Fibroblast of lung (primary cell): Measurements from ENCODE around the gene VASN. TPM values are rescaled to one million over a fixed set of nuclear protein-coding genes. Genes with fewer than 3 reads are reported as not detected.

Experiments used
- DNase-seq, 2 donors: peaks; one replicate each; pipeline versions ENCODE4 v3.0.0 to v3.0.0-alpha.2; 2010; ENCODE audit warnings: low read depth in 2 of 2
- H2AFZ ChIP-seq: 2 replicates; pipeline ENCODE4 v1.5.1; 2012; ENCODE audit warnings: low read length, control low read depth, inconsistent platforms
- H3K27ac ChIP-seq: 2 replicates; pipeline ENCODE4 v1.5.1; 2011; ENCODE audit warnings: low read length, control low read depth; ENCODE audit not compliant: insufficient read depth
- H3K27me3 ChIP-seq: 2 replicates; pipeline ENCODE4 v1.5.1; 2011; ENCODE audit warnings: mild to moderate bottlenecking, low read length; ENCODE audit not compliant: control insufficient read depth, insufficient read depth
- H3K36me3 ChIP-seq: 2 replicates; pipeline ENCODE4 v1.5.1; 2011; ENCODE audit warnings: low read length; ENCODE audit not compliant: control insufficient read depth, insufficient read depth
- H3K4me1 ChIP-seq: 2 replicates; pipeline ENCODE4 v1.5.1; 2011; ENCODE audit warnings: low read length; ENCODE audit not compliant: control insufficient read depth, insufficient read depth; ENCODE audit errors: extremely low read depth
- H3K4me2 ChIP-seq: 2 replicates; pipeline ENCODE4 v1.5.1; 2011; ENCODE audit warnings: low read length, control low read depth; ENCODE audit not compliant: insufficient read depth; ENCODE audit errors: extremely low read depth
- H3K4me3 ChIP-seq, 4 experiments: fragments of 200-600 bp in 1 of 4; sonication (generic) in 1 of 4; replicated peaks in 1 of 4; 2 replicates each; pipeline ENCODE4 v1.5.1; 2011 to 2016; ENCODE audit warnings: low read length in 4 of 4, low read depth in 3 of 4, mild to moderate bottlenecking in 3 of 4, control low read depth in 2 of 4, inconsistent platforms in 1 of 4, mixed read lengths in 1 of 4; ENCODE audit not compliant: insufficient read depth in 1 of 4; ENCODE audit errors: control extremely low read depth in 1 of 4
- H3K79me2 ChIP-seq: 2 replicates; pipeline ENCODE4 v1.5.1; 2012; ENCODE audit warnings: mild to moderate bottlenecking, low read length, inconsistent platforms; ENCODE audit not compliant: control insufficient read depth, insufficient read depth
- H3K9ac ChIP-seq: 2 replicates; pipeline ENCODE4 v1.5.1; 2011; ENCODE audit warnings: mild to moderate bottlenecking, low read length, control low read depth; ENCODE audit not compliant: insufficient read depth
- H3K9me3 ChIP-seq: 2 replicates; pipeline ENCODE4 v1.5.1; 2012; ENCODE audit warnings: low read depth, low read length; ENCODE audit not compliant: control insufficient read depth, insufficient read depth
- H4K20me1 ChIP-seq: 2 replicates; pipeline ENCODE4 v1.5.1; 2011; ENCODE audit warnings: low read length; ENCODE audit not compliant: control insufficient read depth, insufficient read depth; ENCODE audit errors: extremely low read depth
- CTCF ChIP-seq, 2 donors: IDR thresholded peaks in 1 of 2; conservative IDR thresholded peaks in 1 of 2; 1 replicate in 1 of 2; 2 replicates in 1 of 2; pipeline ENCODE4 v1.5.1; 2011 to 2012; ENCODE audit warnings: low read length in 2 of 2, control low read depth in 1 of 2, inconsistent platforms in 1 of 2, low read depth in 1 of 2, mild to moderate bottlenecking in 1 of 2
- EZH2 ChIP-seq: IDR thresholded peaks from 2 replicates; pipeline ENCODE4 v1.5.1; 2012; ENCODE audit warnings: low read length, control low read depth, mild to moderate bottlenecking; ENCODE audit errors: missing control alignments
- polyA plus RNA-seq, 2 donors: library from polyadenylated mRNA; depleted of rRNA in 1 of 2; stranded (reverse) in 1 of 2; unstranded in 1 of 2; fragments of >200 nt; gene quantifications; 2 replicates each; pipeline ENCODE4 v1.2.1, GENCODE V29; 2011 to 2012; ENCODE audit warnings: missing spikeins in 1 of 2
- total RNA-seq: library from RNA; depleted of rRNA; stranded (reverse); fragments of >200 nt; gene quantifications from 2 replicates; pipeline ENCODE4 v1.2.1, GENCODE V29; 2014

VASN gene
- total and polyA plus RNA-seq, 2 donors (not counting 1 experiment from before 2014, with no cell fraction given) = 61.9 to 79.4 TPM

DNA sequence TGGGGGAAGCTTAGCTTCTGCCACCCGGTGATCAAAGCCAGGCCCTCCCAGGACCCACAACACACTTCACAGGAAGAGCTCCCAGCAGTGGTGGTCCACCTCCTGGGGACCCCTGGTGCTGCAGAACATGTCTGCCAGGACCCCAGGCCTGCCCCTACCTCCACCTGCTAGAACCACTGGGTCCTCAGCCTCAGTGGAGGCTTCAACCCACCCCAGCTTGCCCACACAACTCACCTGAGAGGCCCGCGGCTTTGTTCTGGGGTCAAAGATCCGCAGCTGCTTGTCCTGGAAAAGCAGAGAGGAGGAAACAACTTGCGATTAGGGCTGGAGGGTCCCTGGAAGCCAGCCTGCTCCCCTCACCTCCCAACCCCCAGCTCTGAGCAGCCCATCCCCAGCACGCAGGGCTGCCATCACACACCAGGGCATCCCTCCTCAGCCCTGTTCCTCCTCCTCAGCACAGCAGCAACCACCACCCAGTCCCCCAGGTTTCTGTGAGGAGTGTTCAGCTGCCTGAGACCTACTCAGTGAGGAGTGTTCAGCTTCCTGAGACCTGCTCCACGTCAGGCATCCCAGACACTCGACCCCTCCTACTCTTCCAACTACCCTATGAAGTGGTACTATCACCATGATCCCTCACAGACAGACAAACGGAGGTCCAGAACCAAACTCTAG lies 23.5 kb downstream of the VASN start:
- Histone ChIP-seq H3K9me3 (no peaks in the 10 kb centered on the region), H3K4me2 (no peak overlapping the region), H2AFZ (no peak overlapping the region), H4K20me1 (no peaks in the 10 kb centered on the region), H3K4me1 (peaks cover 22% of the 10 kb centered on the region), H3K36me3 (peaks cover 7% of the 10 kb centered on the region), H3K27me3 (no peaks in the 10 kb centered on the region), H3K4me3 (no peak overlapping the region), H3K27ac (no peak overlapping the region), H3K79me2 (no peaks in the 10 kb centered on the region), H3K9ac (no peak overlapping the region)
- TF ChIP-seq EZH2 (no peak), CTCF (conservative IDR thresholded peaks at IDR 0.05 in 1 of 2, IDR thresholded peaks at IDR 0.05 in 1 of 2; ENCODE audit: low read depth in 1 of 2, low read length in 2 of 2) (no peak)
- no peak for DNase-seq

DNA sequence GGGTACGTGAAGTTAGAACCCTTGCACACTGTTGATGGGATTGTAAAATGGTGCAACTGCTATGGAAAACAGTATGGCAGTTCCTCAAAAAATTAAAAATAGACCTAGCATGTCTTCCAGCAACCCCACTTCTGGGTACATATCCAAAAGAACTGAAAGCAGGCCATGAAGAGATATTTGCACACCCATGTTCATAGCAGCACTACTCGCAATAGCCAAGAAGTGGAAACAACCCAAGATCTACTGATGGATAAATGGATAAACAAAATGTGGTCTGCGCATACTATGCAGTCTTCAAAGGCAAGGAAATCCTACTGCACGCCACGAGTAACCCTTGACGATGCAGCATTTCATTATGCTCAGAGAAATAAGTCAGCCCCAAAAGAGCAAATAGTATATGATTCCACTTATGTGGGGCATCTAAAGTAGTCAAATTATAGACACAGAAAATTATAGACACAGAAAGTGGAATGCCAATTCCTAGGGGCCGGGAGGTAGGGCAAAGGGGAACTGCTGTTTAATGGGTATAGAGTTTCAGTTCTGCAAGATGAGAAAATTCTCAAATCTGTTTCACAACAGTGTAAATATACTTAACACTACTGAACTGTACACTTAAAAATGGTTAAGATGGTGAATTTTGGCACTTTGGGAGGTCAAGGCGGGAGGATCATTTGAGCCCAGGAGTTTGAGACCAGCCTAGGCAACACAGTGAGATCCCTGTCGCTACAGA lies 27.5 kb downstream of the VASN start:
- Histone ChIP-seq H3K4me2 (no peak overlapping the region), H3K27me3 (no peaks in the 10 kb centered on the region), H3K36me3 (peaks cover 10% of the 10 kb centered on the region), H3K4me3 (no peak overlapping the region), H4K20me1 (no peaks in the 10 kb centered on the region), H2AFZ (no peak overlapping the region), H3K27ac (no peak overlapping the region), H3K4me1 (no peaks in the 10 kb centered on the region), H3K9me3 (no peaks in the 10 kb centered on the region), H3K79me2 (no peaks in the 10 kb centered on the region), H3K9ac (no peak overlapping the region)
- TF ChIP-seq CTCF (conservative IDR thresholded peaks at IDR 0.05 in 1 of 2, IDR thresholded peaks at IDR 0.05 in 1 of 2; ENCODE audit: low read depth in 1 of 2, low read length in 2 of 2) (no peak), EZH2 (no peak)
- DNase-seq = no peak

- Histone ChIP-seq H3K27me3 (no peaks in the 10 kb centered on the region), H3K4me2 (no peak overlapping the region), H3K4me1 (no peaks in the 10 kb centered on the region), H3K79me2 (no peaks in the 10 kb centered on the region), H4K20me1 (no peaks in the 10 kb centered on the region), H3K9me3 (no peaks in the 10 kb centered on the region), H3K4me3 (no peak overlapping the region), H3K9ac (no peak overlapping the region), H2AFZ (no peak overlapping the region), H3K36me3 (peaks cover 10% of the 10 kb centered on the region), H3K27ac (no peak overlapping the region)
- TF ChIP-seq EZH2 (no peak), CTCF (conservative IDR thresholded peaks at IDR 0.05 in 1 of 2, IDR thresholded peaks at IDR 0.05 in 1 of 2; ENCODE audit: low read depth in 1 of 2, low read length in 2 of 2) (no peak)
- DNase-seq = no peak
Measured at GRCh38 chr16:4401094-4401501, 29.4 kb downstream of the VASN start.
